Measurements from ENCODE around the gene CLSTN2.

Gene CLSTN2

DNA sequence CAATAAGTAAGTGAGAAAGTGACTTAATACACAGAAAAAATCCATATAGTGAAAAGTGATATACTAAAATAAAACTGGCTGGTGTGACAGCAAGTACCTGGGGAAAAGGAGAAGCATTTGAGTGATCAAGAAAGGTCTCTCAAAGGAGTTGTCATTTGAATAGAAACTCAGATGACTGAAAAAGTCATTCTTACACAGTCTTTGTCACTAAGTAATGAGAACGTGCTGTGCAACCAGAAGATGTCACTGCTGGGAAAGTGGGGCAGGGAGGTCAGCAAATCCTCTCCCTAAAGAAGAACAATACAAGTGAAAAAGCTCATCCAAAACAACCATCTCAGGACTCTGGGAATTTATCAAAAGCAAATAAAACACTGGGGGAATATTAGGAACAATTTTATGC is 425.3 kb downstream of the CLSTN2 start:
- no peak overlapping the region for H2BK120ac ChIP-seq (ENCODE audit: insufficient read depth, low read length, poor library complexity)
- no peak overlapping the region for H3K9ac ChIP-seq (ENCODE audit: low read length)
- H3K18ac ChIP-seq (ENCODE audit: low read length): no peak overlapping the region
- no CpG with 5 or more reads among the region's 1 CpG for WGBS (ENCODE audit: extremely low coverage, insufficient coverage, insufficient read length)
- H2BK5ac ChIP-seq (ENCODE audit: low read depth, low read length, poor library complexity): no peak overlapping the region
- no peak overlapping the region for H4K91ac ChIP-seq (ENCODE audit: low read depth, low read length)
- H3K79me1 ChIP-seq (ENCODE audit: low read length): no peaks in the 10 kb centered on the region
- no peak overlapping the region for H3K4me3 ChIP-seq (ENCODE audit: low read depth, low read length)
- H3K9me3 ChIP-seq (ENCODE audit: insufficient read depth, low read depth, low read length): no peaks in the 10 kb centered on the region
- H3K14ac ChIP-seq (ENCODE audit: low read length): no peak overlapping the region
- no peak for DNase-seq
- H2AK5ac ChIP-seq (ENCODE audit: low read length): no peak overlapping the region
- no peak overlapping the region for H3K27ac ChIP-seq (ENCODE audit: low read depth, low read length)
- H3K79me2 ChIP-seq (ENCODE audit: control insufficient read depth, insufficient read depth, low read length, poor library complexity): no peaks in the 10 kb centered on the region
- peaks cover 0 to 2% of the 10 kb centered on the region in 2 experiments for H3K4me1 ChIP-seq (ENCODE audit: control insufficient read depth in 1 of 2, insufficient read depth in 2 of 2, low read length in 2 of 2)
- no peak overlapping the region for H3K4me2 ChIP-seq (ENCODE audit: low read length)
- H3K23ac ChIP-seq (ENCODE audit: low read length): no peak overlapping the region
- no peak overlapping the region for H2AFZ ChIP-seq (ENCODE audit: insufficient read depth, low read length, poor library complexity)
- H4K8ac ChIP-seq (ENCODE audit: low read depth, low read length): no peak overlapping the region
- no peaks in the 10 kb centered on the region for H3K27me3 ChIP-seq (ENCODE audit: insufficient read depth, low read length)
- H4K12ac ChIP-seq (ENCODE audit: low read depth, low read length): no peak overlapping the region
- H2BK12ac ChIP-seq (ENCODE audit: low read length): no peak overlapping the region
- no peaks in the 10 kb centered on the region for H3K36me3 ChIP-seq (ENCODE audit: control insufficient read depth in 1 of 2, insufficient read depth in 2 of 2, low read length in 2 of 2)
- H3K4ac ChIP-seq (ENCODE audit: low read depth, low read length): no peak overlapping the region

DNA sequence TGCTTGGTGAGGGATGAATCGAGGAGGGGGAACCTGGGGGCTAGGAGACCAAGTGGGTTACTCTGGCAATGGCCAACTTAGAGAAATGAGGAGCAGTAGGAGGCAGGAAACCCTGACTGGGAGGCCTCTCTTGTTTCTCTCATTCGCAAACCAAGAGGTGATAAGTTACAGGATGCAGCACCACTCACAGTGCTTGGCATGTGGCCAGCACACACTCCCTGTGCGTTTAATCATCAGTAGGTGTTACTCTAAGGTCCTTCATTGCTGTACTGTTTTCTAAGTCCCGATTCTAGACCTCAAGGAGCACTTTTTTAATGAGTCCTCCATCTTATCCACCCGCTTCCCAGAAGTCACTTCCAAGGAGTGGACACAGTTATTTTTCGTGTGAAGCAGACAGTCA is 428.8 kb downstream of the CLSTN2 start:
- whole genome bisulfite sequencing (ENCODE audit: extremely low coverage, insufficient coverage, insufficient read length): no CpG with 5 or more reads among the region's 6 CpGs

DNA sequence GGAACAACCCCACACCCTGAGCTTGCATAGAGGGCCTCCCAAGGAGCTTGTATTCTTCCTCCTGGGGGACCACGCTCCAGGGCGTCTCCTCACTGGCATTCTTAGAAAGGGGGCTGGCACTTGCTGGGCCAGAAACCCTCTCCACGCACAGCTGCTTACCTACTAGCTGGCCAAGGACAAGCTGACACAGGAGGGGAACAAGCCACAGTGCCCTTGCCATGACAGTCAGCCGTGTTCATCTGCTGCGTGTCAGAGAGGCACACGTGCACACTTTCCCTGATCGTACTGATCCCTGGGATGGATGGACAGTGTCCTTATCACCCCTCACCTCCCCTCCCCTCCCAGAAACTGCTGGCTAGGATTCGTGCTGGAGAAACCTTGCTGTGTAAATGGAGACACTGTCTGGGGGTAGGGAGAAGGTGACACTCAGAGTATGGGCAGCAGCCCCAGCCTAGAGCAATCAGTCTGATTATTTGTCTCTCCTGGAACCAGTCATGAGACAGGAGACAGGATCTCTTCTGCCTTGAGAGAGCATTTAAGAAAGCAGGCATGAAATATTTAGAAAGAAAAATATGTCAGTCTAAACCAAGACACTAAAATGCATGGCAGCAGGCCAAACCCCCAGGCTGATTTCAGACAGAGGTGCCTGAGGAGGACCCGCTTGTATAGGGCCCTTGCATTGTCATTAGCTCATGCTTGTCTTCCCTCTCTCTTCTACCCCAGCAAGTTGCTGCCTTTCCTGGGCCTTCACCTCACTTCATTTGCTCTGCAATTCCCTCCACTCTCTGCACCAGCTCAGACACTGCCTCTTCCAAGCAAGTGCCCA is 431.1 kb downstream of the CLSTN2 start:
- H3K18ac ChIP-seq (ENCODE audit: low read length): no peak overlapping the region
- no peak overlapping the region for H3K14ac ChIP-seq (ENCODE audit: low read length)
- no peak overlapping the region for H2BK12ac ChIP-seq (ENCODE audit: low read length)
- H2BK120ac ChIP-seq (ENCODE audit: insufficient read depth, low read length, poor library complexity): no peak overlapping the region
- no CpG with 5 or more reads among the region's 9 CpGs for WGBS (ENCODE audit: extremely low coverage, insufficient coverage, insufficient read length)
- no peak overlapping the region for H4K91ac ChIP-seq (ENCODE audit: low read depth, low read length)
- no peaks in the 10 kb centered on the region for H3K79me2 ChIP-seq (ENCODE audit: control insufficient read depth, insufficient read depth, low read length, poor library complexity)
- no peaks in the 10 kb centered on the region for H3K36me3 ChIP-seq (ENCODE audit: control insufficient read depth in 1 of 2, insufficient read depth in 2 of 2, low read length in 2 of 2)
- no peak overlapping the region for H2BK5ac ChIP-seq (ENCODE audit: low read depth, low read length, poor library complexity)
- peaks cover 0 to 3% of the 10 kb centered on the region in 2 experiments for H3K4me1 ChIP-seq (ENCODE audit: control insufficient read depth in 1 of 2, insufficient read depth in 2 of 2, low read length in 2 of 2)
- H3K9ac ChIP-seq (ENCODE audit: low read length): no peak overlapping the region
- no peaks in the 10 kb centered on the region for H3K9me3 ChIP-seq (ENCODE audit: insufficient read depth, low read depth, low read length)
- H2AK5ac ChIP-seq (ENCODE audit: low read length): no peak overlapping the region
- no peaks in the 10 kb centered on the region for H3K79me1 ChIP-seq (ENCODE audit: low read length)
- H2AFZ ChIP-seq (ENCODE audit: insufficient read depth, low read length, poor library complexity): no peak overlapping the region
- H3K23ac ChIP-seq (ENCODE audit: low read length): no peak overlapping the region
- H3K27me3 ChIP-seq (ENCODE audit: insufficient read depth, low read length): no peaks in the 10 kb centered on the region
- no peak overlapping the region for H3K27ac ChIP-seq (ENCODE audit: low read depth, low read length)
- H3K4me3 ChIP-seq (ENCODE audit: low read depth, low read length): no peak overlapping the region
- no peak overlapping the region for H4K8ac ChIP-seq (ENCODE audit: low read depth, low read length)
- peak; percentile 29 to 50 for DNase-seq
- H4K12ac ChIP-seq (ENCODE audit: low read depth, low read length): no peak overlapping the region
- no peak overlapping the region for H3K4ac ChIP-seq (ENCODE audit: low read depth, low read length)
- no peak overlapping the region for H3K4me2 ChIP-seq (ENCODE audit: low read length)

More for the DNA sequence above, 428.8 kb downstream of the CLSTN2 start:
- no peak overlapping the region for H2AK5ac ChIP-seq (ENCODE audit: low read length)
- peaks cover 0 to 3% of the 10 kb centered on the region in 2 experiments for H3K4me1 ChIP-seq (ENCODE audit: control insufficient read depth in 1 of 2, insufficient read depth in 2 of 2, low read length in 2 of 2)
- H3K36me3 ChIP-seq (ENCODE audit: control insufficient read depth in 1 of 2, insufficient read depth in 2 of 2, low read length in 2 of 2): no peaks in the 10 kb centered on the region
- no peak overlapping the region for H2BK5ac ChIP-seq (ENCODE audit: low read depth, low read length, poor library complexity)
- H3K4me3 ChIP-seq (ENCODE audit: low read depth, low read length): no peak overlapping the region
- no peak for DNase-seq
- no peaks in the 10 kb centered on the region for H3K79me2 ChIP-seq (ENCODE audit: control insufficient read depth, insufficient read depth, low read length, poor library complexity)
- H3K27me3 ChIP-seq (ENCODE audit: insufficient read depth, low read length): no peaks in the 10 kb centered on the region
- H2AFZ ChIP-seq (ENCODE audit: insufficient read depth, low read length, poor library complexity): no peak overlapping the region
- no peak overlapping the region for H4K12ac ChIP-seq (ENCODE audit: low read depth, low read length)
- H4K8ac ChIP-seq (ENCODE audit: low read depth, low read length): no peak overlapping the region
- H3K14ac ChIP-seq (ENCODE audit: low read length): no peak overlapping the region
- H2BK120ac ChIP-seq (ENCODE audit: insufficient read depth, low read length, poor library complexity): no peak overlapping the region
- H3K79me1 ChIP-seq (ENCODE audit: low read length): no peaks in the 10 kb centered on the region
- H3K18ac ChIP-seq (ENCODE audit: low read length): no peak overlapping the region
- H3K4ac ChIP-seq (ENCODE audit: low read depth, low read length): no peak overlapping the region
- H4K91ac ChIP-seq (ENCODE audit: low read depth, low read length): no peak overlapping the region
- H2BK12ac ChIP-seq (ENCODE audit: low read length): no peak overlapping the region
- no peak overlapping the region for H3K27ac ChIP-seq (ENCODE audit: low read depth, low read length)
- H3K4me2 ChIP-seq (ENCODE audit: low read length): no peak overlapping the region
- no peak overlapping the region for H3K9ac ChIP-seq (ENCODE audit: low read length)
- no peaks in the 10 kb centered on the region for H3K9me3 ChIP-seq (ENCODE audit: insufficient read depth, low read depth, low read length)
- no peak overlapping the region for H3K23ac ChIP-seq (ENCODE audit: low read length)

DNA sequence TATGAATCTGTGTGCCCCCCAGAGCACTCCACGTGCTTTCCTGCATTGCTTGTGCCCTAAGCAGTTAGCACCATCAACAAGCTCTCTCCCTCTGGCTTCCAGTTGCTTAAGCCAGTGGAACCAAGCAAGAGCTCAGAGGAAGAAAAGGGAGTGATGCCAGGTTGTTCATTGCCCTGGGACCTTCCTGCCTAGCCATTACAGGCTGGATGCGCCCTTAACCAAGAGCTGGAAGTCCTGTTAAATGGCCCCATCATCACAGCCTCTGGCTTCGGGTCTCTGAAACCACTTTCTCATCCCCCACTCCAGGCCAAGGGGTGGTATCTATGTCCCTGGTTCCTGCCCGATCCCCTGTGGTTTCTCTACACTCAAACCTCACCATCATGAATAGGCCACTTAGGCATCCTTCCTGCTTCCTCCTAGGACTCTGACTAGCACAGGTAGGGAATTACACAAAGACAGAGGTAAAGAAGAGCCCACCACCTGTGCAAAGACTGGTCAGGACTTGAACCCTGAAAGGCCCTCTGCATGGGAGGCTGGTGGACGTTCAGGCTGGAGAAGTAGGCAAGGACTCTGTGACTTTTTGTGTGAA is 433.3 kb downstream of the CLSTN2 start:
- H3K4me1 ChIP-seq (ENCODE audit: control insufficient read depth in 1 of 2, insufficient read depth in 2 of 2, low read length in 2 of 2): peaks cover 0 to 3% of the 10 kb centered on the region in 2 experiments
- H3K79me1 ChIP-seq (ENCODE audit: low read length): no peaks in the 10 kb centered on the region
- WGBS (ENCODE audit: extremely low coverage, insufficient coverage, insufficient read length): no CpG with 5 or more reads among the region's 5 CpGs
- H2BK5ac ChIP-seq (ENCODE audit: low read depth, low read length, poor library complexity): no peak overlapping the region
- no peaks in the 10 kb centered on the region for H3K9me3 ChIP-seq (ENCODE audit: insufficient read depth, low read depth, low read length)
- H3K4me3 ChIP-seq (ENCODE audit: low read depth, low read length): no peak overlapping the region
- H3K4ac ChIP-seq (ENCODE audit: low read depth, low read length): no peak overlapping the region
- H4K91ac ChIP-seq (ENCODE audit: low read depth, low read length): no peak overlapping the region
- no peak overlapping the region for H2BK120ac ChIP-seq (ENCODE audit: insufficient read depth, low read length, poor library complexity)
- DNase-seq: no peak
- no peak overlapping the region for H4K8ac ChIP-seq (ENCODE audit: low read depth, low read length)
- no peak overlapping the region for H3K18ac ChIP-seq (ENCODE audit: low read length)
- H3K27me3 ChIP-seq (ENCODE audit: insufficient read depth, low read length): no peaks in the 10 kb centered on the region
- H3K79me2 ChIP-seq (ENCODE audit: control insufficient read depth, insufficient read depth, low read length, poor library complexity): no peaks in the 10 kb centered on the region
- H4K12ac ChIP-seq (ENCODE audit: low read depth, low read length): no peak overlapping the region
- H3K9ac ChIP-seq (ENCODE audit: low read length): no peak overlapping the region
- H2AFZ ChIP-seq (ENCODE audit: insufficient read depth, low read length, poor library complexity): no peak overlapping the region
- H2AK5ac ChIP-seq (ENCODE audit: low read length): no peak overlapping the region
- H2BK12ac ChIP-seq (ENCODE audit: low read length): no peak overlapping the region
- no peaks in the 10 kb centered on the region for H3K36me3 ChIP-seq (ENCODE audit: control insufficient read depth in 1 of 2, insufficient read depth in 2 of 2, low read length in 2 of 2)
- no peak overlapping the region for H3K27ac ChIP-seq (ENCODE audit: low read depth, low read length)
- no peak overlapping the region for H3K23ac ChIP-seq (ENCODE audit: low read length)
- no peak overlapping the region for H3K4me2 ChIP-seq (ENCODE audit: low read length)
- no peak overlapping the region for H3K14ac ChIP-seq (ENCODE audit: low read length)
